Astrocyte of the cerebellum (primary cell): Measurements from ENCODE around the gene NDUFAF2.
"Not testable (repeated sequence)": the region's sequence is repeated elsewhere in the genome, so short reads cannot be mapped to it uniquely, and the experiment has no call there.

Source experiments
- DNase-seq: peaks from one replicate; pipeline ENCODE4 v3.0.0-alpha.2; 2011; ENCODE audit warnings: low read depth
- H3K4me3 ChIP-seq: 2 replicates; pipeline ENCODE4 v1.5.1; 2011; ENCODE audit warnings: mild to moderate bottlenecking, low read depth, low read length, moderate library complexity
- CTCF ChIP-seq: IDR thresholded peaks from 2 replicates; pipeline ENCODE4 v1.5.1; 2012; ENCODE audit warnings: low read length, low read depth, moderate library complexity, mild to moderate bottlenecking; ENCODE audit errors: missing control alignments
- in situ Hi-C: cut with HindIII; loops from 2 replicates; pipeline ENCODE4 v1.10.0; 2017; ENCODE audit warnings: low sequenced_read_pairs

The NDUFAF2 gene

GRCh38 chr5:60980511-60980910 is 35.5 kb downstream of the NDUFAF2 start:
- no peak overlapping the region for H3K4me3 ChIP-seq
- in situ Hi-C loops, result no loop called here
- no peak for DNase-seq
- TF ChIP-seq CTCF, result no peak

- H3K4me3 ChIP-seq, DNase-seq, in situ Hi-C loops: not testable (repeated sequence)
Measured at GRCh38 chr5:60982127-60982526, 37.1 kb downstream of the NDUFAF2 start.

GRCh38 chr5:60989790-60990189 is 44.8 kb downstream of the NDUFAF2 start:
- no peak for TF ChIP-seq CTCF
- in situ Hi-C loops, result no loop called here
- DNase-seq, result no peak
- H3K4me3 ChIP-seq, result no peak overlapping the region

GRCh38 chr5:60992871-60993270 is 47.9 kb downstream of the NDUFAF2 start:
- DNase-seq, result no peak
- no peak for TF ChIP-seq CTCF
- no peak overlapping the region for H3K4me3 ChIP-seq
- in situ Hi-C loops, result no loop called here

GRCh38 chr5:60993425-60993824 is 48.4 kb downstream of the NDUFAF2 start:
- H3K4me3 ChIP-seq, result no peak overlapping the region
- no peak for DNase-seq
- no peak for TF ChIP-seq CTCF
- in situ Hi-C loops, result no loop called here

GRCh38 chr5:60993875-60994571 is 49.0 kb downstream of the NDUFAF2 start:
- no peak for DNase-seq
- no peak overlapping the region for H3K4me3 ChIP-seq
- no peak for TF ChIP-seq CTCF
- in situ Hi-C loops, result no loop called here

- in situ Hi-C loops, result no loop called here
- DNase-seq, result no peak
- H3K4me3 ChIP-seq, result no peak overlapping the region
- no peak for TF ChIP-seq CTCF
Measured at GRCh38 chr5:60996368-60996767, 51.4 kb downstream of the NDUFAF2 start.
